GM06990 (cell line): ENCODE results near the gene M1AP.

Experiments used
- DNase-seq: peaks from one replicate; pipeline ENCODE4 v3.0.0-alpha.2; 2011; ENCODE audit not compliant: insufficient read length; ENCODE audit errors: extremely low read depth
- H3K27me3 ChIP-seq: replicated peaks from 2 replicates; pipeline ENCODE4 v1.6.0; 2011; ENCODE audit warnings: low read length; ENCODE audit not compliant: control insufficient read depth, insufficient read depth
- H3K36me3 ChIP-seq: 2 replicates; pipeline ENCODE4 v1.5.1; 2011; ENCODE audit warnings: low read length; ENCODE audit not compliant: control insufficient read depth, insufficient read depth
- H3K4me3 ChIP-seq: replicated peaks from 2 replicates; pipeline ENCODE4 v1.5.1; 2011; ENCODE audit warnings: low read depth, mild to moderate bottlenecking, control low read depth, low read length
- TF ChIP-seq, protein P1 (sequence below): IDR thresholded peaks from 2 replicates; pipeline ENCODE4 v1.5.1; 2011; ENCODE audit warnings: low read length, control low read depth, mild to moderate bottlenecking, inconsistent platforms; ENCODE audit not compliant: insufficient read depth, poor library complexity, severe bottlenecking

The M1AP gene

GRCh38 chr2:74512744-74513604 is 135.2 kb downstream of the M1AP start:
- Histone ChIP-seq H3K4me3 (no peak overlapping the region), H3K27me3 (peaks cover 2% of the 10 kb centered on the region; the same call in 1 of the 2 replicates), H3K36me3 (no peaks in the 10 kb centered on the region)
- DNase-seq, result no peak
- TF ChIP-seq, protein P1, sequence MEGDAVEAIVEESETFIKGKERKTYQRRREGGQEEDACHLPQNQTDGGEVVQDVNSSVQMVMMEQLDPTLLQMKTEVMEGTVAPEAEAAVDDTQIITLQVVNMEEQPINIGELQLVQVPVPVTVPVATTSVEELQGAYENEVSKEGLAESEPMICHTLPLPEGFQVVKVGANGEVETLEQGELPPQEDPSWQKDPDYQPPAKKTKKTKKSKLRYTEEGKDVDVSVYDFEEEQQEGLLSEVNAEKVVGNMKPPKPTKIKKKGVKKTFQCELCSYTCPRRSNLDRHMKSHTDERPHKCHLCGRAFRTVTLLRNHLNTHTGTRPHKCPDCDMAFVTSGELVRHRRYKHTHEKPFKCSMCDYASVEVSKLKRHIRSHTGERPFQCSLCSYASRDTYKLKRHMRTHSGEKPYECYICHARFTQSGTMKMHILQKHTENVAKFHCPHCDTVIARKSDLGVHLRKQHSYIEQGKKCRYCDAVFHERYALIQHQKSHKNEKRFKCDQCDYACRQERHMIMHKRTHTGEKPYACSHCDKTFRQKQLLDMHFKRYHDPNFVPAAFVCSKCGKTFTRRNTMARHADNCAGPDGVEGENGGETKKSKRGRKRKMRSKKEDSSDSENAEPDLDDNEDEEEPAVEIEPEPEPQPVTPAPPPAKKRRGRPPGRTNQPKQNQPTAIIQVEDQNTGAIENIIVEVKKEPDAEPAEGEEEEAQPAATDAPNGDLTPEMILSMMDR, result no peak

GRCh38 chr2:74511104-74511989 is 136.8 kb downstream of the M1AP start:
- peaks cover 2% of the 10 kb centered on the region; the same call in 1 of the 2 replicates for H3K27me3 ChIP-seq
- H3K36me3 ChIP-seq, result no peaks in the 10 kb centered on the region
- no peak overlapping the region for H3K4me3 ChIP-seq
- TF ChIP-seq, protein P1, result no peak
- no peak for DNase-seq

GRCh38 chr2:74510272-74510671 is 137.9 kb downstream of the M1AP start:
- H3K4me3 ChIP-seq, result no peak overlapping the region
- TF ChIP-seq, protein P1, result no peak
- peaks cover 2% of the 10 kb centered on the region; the same call in 1 of the 2 replicates for H3K27me3 ChIP-seq
- DNase-seq, result no peak
- peaks cover 4% of the 10 kb centered on the region for H3K36me3 ChIP-seq

DNA sequence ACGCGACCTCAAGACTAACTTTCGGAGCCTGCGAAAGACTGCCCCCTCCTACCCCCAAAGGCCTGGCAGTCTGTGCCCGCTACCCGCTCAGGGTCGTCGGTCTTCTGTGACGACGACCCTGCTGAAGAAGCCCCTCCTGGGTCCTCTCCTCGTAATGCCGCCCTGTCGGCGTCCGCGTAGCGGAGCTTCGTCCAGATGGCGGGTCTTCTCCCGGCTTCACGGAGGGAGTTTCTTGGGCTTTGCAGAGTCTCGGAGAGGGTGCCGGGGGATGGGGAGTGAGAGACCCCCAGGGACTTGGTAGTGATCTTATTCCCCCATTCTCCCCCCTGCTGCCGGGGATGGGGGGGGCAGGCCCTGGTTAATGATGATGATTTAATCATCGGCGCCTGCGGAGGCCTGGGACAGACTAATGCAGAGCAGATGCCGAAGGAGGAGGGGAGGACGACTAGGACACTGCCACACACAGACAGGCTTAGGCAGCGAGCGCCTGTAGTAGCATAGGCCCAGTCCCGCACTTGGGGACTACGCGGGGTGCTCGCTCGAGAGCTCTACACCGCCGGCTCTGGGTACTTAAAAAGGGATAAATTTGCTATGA is 140.1 kb downstream of the M1AP start:
- TF ChIP-seq, protein P1, result no peak
- H3K27me3 ChIP-seq, result no peaks in the 10 kb centered on the region; the same call in 1 of the 2 replicates
- peaks cover 4% of the 10 kb centered on the region for H3K36me3 ChIP-seq
- H3K4me3 ChIP-seq, result peak overlapping the region; percentile 93
- DNase-seq, result no peak
